Panc1 (cell line): ENCODE results near the gene NLRC4. TPM values are rescaled to one million over a fixed set of nuclear protein-coding genes. Genes with fewer than 3 reads are reported as not detected.

Experiments used
- ATAC-seq: fragments of 200-7000 bp; cut with Tn5 transposase; 2 replicates; pipeline ENCODE4 v1.9.1; 2020; ENCODE audit warnings: mild to moderate bottlenecking, moderate library complexity
- BruUV-seq: library from RNA; stranded (reverse); fragments of 400-500 nt; replicated peaks from 2 replicates; lab custom pipeline; 2021; lab: Mats Ljungman, UMichigan
- CTCF ChIA-PET: fragments of 300-600 bp; sonication (Branson Sonifier 250); formaldehyde crosslinking; loops from one replicate; lab custom pipeline; 2022; ENCODE audit warnings: antibody characterized with exemption; lab: Charles Lee
- POLR2A ChIA-PET: fragments of 300-600 bp; sonication (Branson Sonifier 250); formaldehyde crosslinking; loops from one replicate; lab custom pipeline; 2022; ENCODE audit warnings: antibody characterized with exemption; lab: Charles Lee
- DNase-seq: peaks from one replicate; pipeline ENCODE4 v3.0.0-alpha.2; 2010; ENCODE audit warnings: low read depth, low spot score
- H3K27ac ChIP-seq: 2 replicates; pipeline ENCODE4 v1.5.1; 2011; ENCODE audit warnings: mild to moderate bottlenecking, low read length, inconsistent platforms
- H3K27me3 ChIP-seq: fragments of 200-500 bp; sonication (Bioruptor generic); 2 replicates; pipeline ENCODE4 v1.6.0; 2014; ENCODE audit warnings: low read length, inconsistent platforms; ENCODE audit not compliant: control insufficient read depth, insufficient read depth
- H3K36me3 ChIP-seq: fragments of 200-500 bp; sonication (Bioruptor generic); 2 replicates; pipeline ENCODE4 v1.5.1; 2014; ENCODE audit warnings: inconsistent platforms, mild to moderate bottlenecking, low read length, moderate library complexity; ENCODE audit not compliant: control insufficient read depth, insufficient read depth
- H3K4me1 ChIP-seq: 2 replicates; pipeline ENCODE4 v1.5.1; 2011; ENCODE audit warnings: inconsistent platforms, mild to moderate bottlenecking, low read length, moderate library complexity; ENCODE audit not compliant: control insufficient read depth, insufficient read depth
- H3K4me3 ChIP-seq, 2 experiments: 2 replicates each; pipeline ENCODE4 v1.5.1; 2011 to 2012; ENCODE audit warnings: low read depth in 2 of 2, low read length in 2 of 2, mild to moderate bottlenecking in 2 of 2, inconsistent platforms in 1 of 2, moderate library complexity in 1 of 2
- H3K9me3 ChIP-seq: fragments of 200-500 bp; sonication (Bioruptor generic); 2 replicates; pipeline ENCODE4 v1.5.1; 2014; ENCODE audit warnings: low read depth, mild to moderate bottlenecking, inconsistent platforms, low read length, moderate library complexity; ENCODE audit not compliant: control insufficient read depth, insufficient read depth
- POLR2AphosphoS5 ChIP-seq: IDR thresholded peaks from 2 replicates; pipeline ENCODE4 v1.6.1; 2012; ENCODE audit warnings: mild to moderate bottlenecking, low read depth, low read length, moderate library complexity
- SIN3A ChIP-seq: IDR thresholded peaks from 2 replicates; pipeline ENCODE4 v1.6.1; 2012; ENCODE audit warnings: low read depth, mild to moderate bottlenecking, low read length, moderate library complexity, borderline replicate concordance; ENCODE audit not compliant: insufficient read depth
- TCF7L2 ChIP-seq: IDR thresholded peaks from 2 replicates; pipeline ENCODE4 v1.6.1; 2011; ENCODE audit warnings: mild to moderate bottlenecking, low read depth, low read length, inconsistent platforms
- in situ Hi-C: cut with HindIII; loops from 2 replicates; pipeline ENCODE4 v1.10.0; 2016; ENCODE audit warnings: low sequenced_read_pairs, low pct_unique_long_range_greater_than_20kb
- intact Hi-C: fragments of 100-400 bp; cut with micrococcal nuclease; formaldehyde crosslinking; loops from one replicate; pipeline ENCODE4 v1.10.0; 2022; ENCODE audit not compliant: unreplicated experiment
- total RNA-seq: library from RNA; stranded (reverse); gene quantifications from one replicate; pipeline ENCODE4 v1.2.1, GENCODE V29; 2021; ENCODE audit not compliant: unreplicated experiment
- TF ChIP-seq, protein P1 (sequence below), 2 experiments: IDR thresholded peaks; 2 replicates each; pipeline ENCODE4 v1.6.1; 2011 to 2012; ENCODE audit warnings: low read depth in 2 of 2, control low read depth in 1 of 2, low read length in 1 of 2, mild to moderate bottlenecking in 1 of 2, moderate library complexity in 1 of 2; ENCODE audit not compliant: insufficient read depth in 1 of 2
- TF ChIP-seq, protein P2 (sequence below): fragments of 450-650 bp; IDR thresholded peaks from 2 replicates; pipeline ENCODE4 v1.5.1; 2017; ENCODE audit warnings: mild to moderate bottlenecking

Gene NLRC4
- total RNA-seq, 1 experiment from 2014 or later = not detected

DNA sequence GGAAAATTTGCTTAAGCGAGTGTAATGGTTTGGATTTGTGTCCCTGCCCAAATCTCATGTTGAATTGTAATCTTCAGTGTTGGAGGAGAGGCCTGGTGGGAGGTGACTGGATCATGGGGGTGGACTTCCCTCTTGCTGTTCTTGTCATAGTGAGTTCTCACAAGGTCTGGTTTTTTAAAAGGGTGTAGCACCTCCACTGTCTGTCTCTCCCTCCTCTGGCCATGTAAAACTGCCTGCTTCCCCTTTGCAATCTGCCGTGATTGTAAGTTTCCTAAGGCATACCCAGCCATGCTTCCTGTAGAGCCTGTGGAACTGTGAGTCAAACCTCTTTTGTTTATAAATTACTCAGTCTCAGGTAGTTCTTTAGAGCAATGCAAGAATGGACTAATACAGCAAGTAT lies 19.6 kb upstream of the NLRC4 start:
- H3K4me1 ChIP-seq = peaks cover 6% of the 10 kb centered on the region; the same call in 1 of the 2 replicates
- ChIA-PET CTCF (no interaction called here), POLR2A (no interaction called here)
- H3K4me3 ChIP-seq = no peak overlapping the region
- DNase-seq (no peak), ATAC-seq (peak; percentile 44; the same call in 1 of the 2 replicates)
- in situ Hi-C loops (no loop called here), intact Hi-C loops (no loop called here)
- H3K27ac ChIP-seq = no peak overlapping the region
- BruUV-seq = TSS peak; percentile 5
- H3K36me3 ChIP-seq = no peaks in the 10 kb centered on the region
- no peaks in the 10 kb centered on the region for H3K9me3 ChIP-seq
- TF ChIP-seq SIN3A = no peak
- H3K27me3 ChIP-seq = no peaks in the 10 kb centered on the region

DNA sequence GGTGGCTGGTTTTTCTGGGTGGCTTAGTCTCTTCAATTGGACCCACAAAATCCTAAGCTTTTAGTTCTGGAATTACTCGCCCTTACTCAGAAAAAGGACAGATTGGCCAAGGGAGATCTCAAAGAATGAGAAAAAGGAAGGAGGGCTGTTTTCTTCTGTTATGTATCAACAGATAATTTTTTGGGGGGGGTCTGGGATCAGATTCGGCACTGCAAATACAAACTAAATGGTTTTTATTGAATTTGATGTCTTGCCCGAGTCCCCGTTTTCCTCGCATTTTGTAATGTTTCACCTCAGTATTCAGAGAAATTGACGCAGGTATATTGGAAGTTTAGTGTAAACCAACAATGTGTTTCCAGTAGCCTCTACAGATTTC lies 13.8 kb upstream of the NLRC4 start:
- H3K36me3 ChIP-seq = no peaks in the 10 kb centered on the region; the same call in 1 of the 2 replicates
- ATAC-seq (no peak), DNase-seq (no peak)
- ChIA-PET CTCF (no interaction called here), POLR2A (interaction anchor here (1.0 kb wide), 1 partner anchor 239 kb away, joined by 9 read pairs; the partner anchor contains the start of gene DPY30)
- peak overlapping the region; percentile 89 to 97 for H3K4me3 ChIP-seq
- intact Hi-C loops (loop anchor here (10.0 kb wide), 1 partner anchor 824 kb away; no protein-coding TSS in a partner anchor), in situ Hi-C loops (no loop called here)
- BruUV-seq = no TSS peak
- TF ChIP-seq TCF7L2 (no peak), SIN3A (no peak), POLR2AphosphoS5 (no peak)
- TF ChIP-seq, protein P1, sequence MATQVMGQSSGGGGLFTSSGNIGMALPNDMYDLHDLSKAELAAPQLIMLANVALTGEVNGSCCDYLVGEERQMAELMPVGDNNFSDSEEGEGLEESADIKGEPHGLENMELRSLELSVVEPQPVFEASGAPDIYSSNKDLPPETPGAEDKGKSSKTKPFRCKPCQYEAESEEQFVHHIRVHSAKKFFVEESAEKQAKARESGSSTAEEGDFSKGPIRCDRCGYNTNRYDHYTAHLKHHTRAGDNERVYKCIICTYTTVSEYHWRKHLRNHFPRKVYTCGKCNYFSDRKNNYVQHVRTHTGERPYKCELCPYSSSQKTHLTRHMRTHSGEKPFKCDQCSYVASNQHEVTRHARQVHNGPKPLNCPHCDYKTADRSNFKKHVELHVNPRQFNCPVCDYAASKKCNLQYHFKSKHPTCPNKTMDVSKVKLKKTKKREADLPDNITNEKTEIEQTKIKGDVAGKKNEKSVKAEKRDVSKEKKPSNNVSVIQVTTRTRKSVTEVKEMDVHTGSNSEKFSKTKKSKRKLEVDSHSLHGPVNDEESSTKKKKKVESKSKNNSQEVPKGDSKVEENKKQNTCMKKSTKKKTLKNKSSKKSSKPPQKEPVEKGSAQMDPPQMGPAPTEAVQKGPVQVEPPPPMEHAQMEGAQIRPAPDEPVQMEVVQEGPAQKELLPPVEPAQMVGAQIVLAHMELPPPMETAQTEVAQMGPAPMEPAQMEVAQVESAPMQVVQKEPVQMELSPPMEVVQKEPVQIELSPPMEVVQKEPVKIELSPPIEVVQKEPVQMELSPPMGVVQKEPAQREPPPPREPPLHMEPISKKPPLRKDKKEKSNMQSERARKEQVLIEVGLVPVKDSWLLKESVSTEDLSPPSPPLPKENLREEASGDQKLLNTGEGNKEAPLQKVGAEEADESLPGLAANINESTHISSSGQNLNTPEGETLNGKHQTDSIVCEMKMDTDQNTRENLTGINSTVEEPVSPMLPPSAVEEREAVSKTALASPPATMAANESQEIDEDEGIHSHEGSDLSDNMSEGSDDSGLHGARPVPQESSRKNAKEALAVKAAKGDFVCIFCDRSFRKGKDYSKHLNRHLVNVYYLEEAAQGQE (IDR thresholded peaks at IDR 0.05; ENCODE audit: insufficient read depth in 1 of 2, low read depth in 2 of 2, low read length in 1 of 2) = no peak
- peaks cover 4% of the 10 kb centered on the region; the same call in 1 of the 2 replicates for H3K4me1 ChIP-seq
- no peaks in the 10 kb centered on the region for H3K27me3 ChIP-seq
- peak overlapping the region; percentile 93 for H3K27ac ChIP-seq
- no peaks in the 10 kb centered on the region for H3K9me3 ChIP-seq

DNA sequence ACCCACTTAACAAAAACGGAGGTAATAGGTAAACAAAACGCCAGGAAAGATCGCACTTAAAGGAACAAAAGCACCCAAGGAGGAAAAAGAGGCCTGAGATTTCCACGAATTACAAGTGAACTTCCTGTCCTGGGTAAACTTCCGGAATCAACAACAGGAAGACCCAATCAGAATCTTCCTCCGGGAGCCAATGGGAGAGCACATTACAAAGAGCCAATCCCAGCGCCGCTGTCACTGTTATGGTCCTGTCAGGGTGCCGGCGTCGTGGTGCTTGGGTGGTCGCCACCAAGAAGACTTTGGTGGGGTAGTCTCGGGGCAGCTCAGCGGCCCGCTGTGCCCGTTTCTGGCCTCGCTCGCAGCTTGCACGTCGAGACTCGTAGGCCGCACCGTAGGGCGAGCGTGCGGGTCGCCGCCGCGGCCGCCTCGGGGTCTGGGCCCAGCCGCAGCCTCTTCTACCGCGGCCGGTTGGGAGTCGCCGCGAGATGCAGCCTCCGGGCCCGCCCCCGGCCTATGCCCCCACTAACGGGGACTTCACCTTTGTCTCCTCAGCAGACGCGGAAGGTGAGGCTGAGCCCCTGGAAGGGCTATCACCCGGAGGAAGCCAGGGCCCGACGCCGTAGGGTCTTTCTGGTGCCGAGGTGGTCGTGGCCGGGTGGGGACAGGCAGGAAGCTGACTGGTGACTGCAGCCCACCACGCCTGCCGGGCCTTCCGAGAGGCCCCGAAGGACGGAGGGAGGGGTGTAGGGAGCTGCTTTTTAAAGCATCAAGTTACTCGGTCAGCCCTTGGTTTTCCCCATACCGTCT lies 13.2 kb upstream of the NLRC4 start, which contains the start of gene YIPF4:
TSS of gene YIPF4 (plus strand) at position 231 of the 804 bp plus-strand sequence. CDS start at position 483, 252 bp downstream.
- Histone ChIP-seq H3K9me3 (no peaks in the 10 kb centered on the region), H3K27ac (peak within 1 kb of the TSS; percentile 93), H3K4me3 (peak within 1 kb of the TSS; percentile 89 to 97), H3K4me1 (peaks cover 4% of the 10 kb centered on the region; the same call in 1 of the 2 replicates), H3K27me3 (no peaks in the 10 kb centered on the region), H3K36me3 (no peaks in the 10 kb centered on the region; the same call in 1 of the 2 replicates)
- CTCF ChIA-PET = no interaction called here
- intact Hi-C loops = loop anchor here (10.0 kb wide), 1 partner anchor 823 kb away; no protein-coding TSS in a partner anchor
- ATAC-seq (peak; percentile 100), DNase-seq (peak; percentile 83)
- TF ChIP-seq POLR2AphosphoS5 = peak; percentile 79
- peak; percentile 89; the same call in 1 of the 2 replicates for TF ChIP-seq SIN3A
- TF ChIP-seq, protein P2, sequence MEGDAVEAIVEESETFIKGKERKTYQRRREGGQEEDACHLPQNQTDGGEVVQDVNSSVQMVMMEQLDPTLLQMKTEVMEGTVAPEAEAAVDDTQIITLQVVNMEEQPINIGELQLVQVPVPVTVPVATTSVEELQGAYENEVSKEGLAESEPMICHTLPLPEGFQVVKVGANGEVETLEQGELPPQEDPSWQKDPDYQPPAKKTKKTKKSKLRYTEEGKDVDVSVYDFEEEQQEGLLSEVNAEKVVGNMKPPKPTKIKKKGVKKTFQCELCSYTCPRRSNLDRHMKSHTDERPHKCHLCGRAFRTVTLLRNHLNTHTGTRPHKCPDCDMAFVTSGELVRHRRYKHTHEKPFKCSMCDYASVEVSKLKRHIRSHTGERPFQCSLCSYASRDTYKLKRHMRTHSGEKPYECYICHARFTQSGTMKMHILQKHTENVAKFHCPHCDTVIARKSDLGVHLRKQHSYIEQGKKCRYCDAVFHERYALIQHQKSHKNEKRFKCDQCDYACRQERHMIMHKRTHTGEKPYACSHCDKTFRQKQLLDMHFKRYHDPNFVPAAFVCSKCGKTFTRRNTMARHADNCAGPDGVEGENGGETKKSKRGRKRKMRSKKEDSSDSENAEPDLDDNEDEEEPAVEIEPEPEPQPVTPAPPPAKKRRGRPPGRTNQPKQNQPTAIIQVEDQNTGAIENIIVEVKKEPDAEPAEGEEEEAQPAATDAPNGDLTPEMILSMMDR = no peak
- TF ChIP-seq TCF7L2 = no peak
- TF ChIP-seq, protein P1 (IDR thresholded peaks at IDR 0.05; ENCODE audit: insufficient read depth in 1 of 2, low read depth in 2 of 2, low read length in 1 of 2) = no peak
- no TSS peak for BruUV-seq
- POLR2A ChIA-PET = no interaction called here
- in situ Hi-C loops = no loop called here
